Activated naive CD8-positive, alpha-beta T cell treated with anti-CD3 and anti-CD28 coated beads, Interleukin-2, amount 10 ng/mL, durations not matched to agents 7 days and 5 days (primary cell): ENCODE measurements around the gene DLG4. TPM values are rescaled to one million over a fixed set of nuclear protein-coding genes. Genes with fewer than 3 reads are reported as not detected.

Experiments
- ATAC-seq: fragments of 150-1000 bp; cut with Tn5 transposase; one replicate; pipeline ENCODE4 v1.10.0; 2021; ENCODE audit warnings: low read depth, moderate library complexity
- POLR2A ChIA-PET: fragments of 350-600 bp; sonication (Branson Sonifier 250); formaldehyde crosslinking; loops from one replicate; lab custom pipeline; 2021; ENCODE audit warnings: antibody characterized with exemption; lab: Charles Lee
- DNase-seq: peaks from one replicate; pipeline ENCODE4 v3.0.0; 2021
- H3K27ac Mint-ChIP-seq: one replicate; pipeline ENCODE4 v1.8.0; 2022; ENCODE audit warnings: mild to moderate bottlenecking, mixed read lengths
- H3K27me3 Mint-ChIP-seq: one replicate; pipeline ENCODE4 v1.8.0; 2022; ENCODE audit warnings: mild to moderate bottlenecking, moderate library complexity, mixed read lengths
- H3K36me3 Mint-ChIP-seq: one replicate; pipeline ENCODE4 v1.8.0; 2021; ENCODE audit warnings: mild to moderate bottlenecking, mixed read lengths
- H3K4me1 Mint-ChIP-seq: one replicate; pipeline ENCODE4 v1.8.0; 2021; ENCODE audit warnings: mixed read lengths
- H3K4me3 Mint-ChIP-seq: one replicate; pipeline ENCODE4 v1.8.0; 2022; ENCODE audit warnings: mild to moderate bottlenecking, moderate library complexity, mixed read lengths
- H3K9me3 Mint-ChIP-seq: one replicate; pipeline ENCODE4 v1.8.0; 2021; ENCODE audit warnings: mixed read lengths
- total RNA-seq, 2 experiments: library from RNA; stranded (reverse); gene quantifications; one replicate each; pipeline ENCODE4 v1.2.3, GENCODE V29; 2021

Gene DLG4
- total RNA-seq, 2 experiments from 2014 or later: 21.2 to 22.4 TPM

- peaks cover 30% of the 10 kb centered on the region for H3K4me1 Mint-ChIP-seq
- no peaks in the 10 kb centered on the region for H3K27me3 Mint-ChIP-seq
- peak; percentile 93 for DNase-seq
- peaks cover 20% of the 10 kb centered on the region for H3K36me3 Mint-ChIP-seq
- no peaks in the 10 kb centered on the region for H3K9me3 Mint-ChIP-seq
- POLR2A ChIA-PET: interaction anchor here (0.7 to 12.9 kb wide), 12 partner anchors 8 to 443 kb away, joined by 3 to 162 read pairs (median 4); partner anchors contain the start of genes ACADVL, CTDNEP1, DLG4 and DVL2
- peak overlapping the region; percentile 96 for H3K4me3 Mint-ChIP-seq
- peak; percentile 32 for ATAC-seq
- peak overlapping the region; percentile 98 for H3K27ac Mint-ChIP-seq
Observed at GRCh38 chr17:7242717-7243452, 23.2 kb upstream of the DLG4 start.

DNA sequence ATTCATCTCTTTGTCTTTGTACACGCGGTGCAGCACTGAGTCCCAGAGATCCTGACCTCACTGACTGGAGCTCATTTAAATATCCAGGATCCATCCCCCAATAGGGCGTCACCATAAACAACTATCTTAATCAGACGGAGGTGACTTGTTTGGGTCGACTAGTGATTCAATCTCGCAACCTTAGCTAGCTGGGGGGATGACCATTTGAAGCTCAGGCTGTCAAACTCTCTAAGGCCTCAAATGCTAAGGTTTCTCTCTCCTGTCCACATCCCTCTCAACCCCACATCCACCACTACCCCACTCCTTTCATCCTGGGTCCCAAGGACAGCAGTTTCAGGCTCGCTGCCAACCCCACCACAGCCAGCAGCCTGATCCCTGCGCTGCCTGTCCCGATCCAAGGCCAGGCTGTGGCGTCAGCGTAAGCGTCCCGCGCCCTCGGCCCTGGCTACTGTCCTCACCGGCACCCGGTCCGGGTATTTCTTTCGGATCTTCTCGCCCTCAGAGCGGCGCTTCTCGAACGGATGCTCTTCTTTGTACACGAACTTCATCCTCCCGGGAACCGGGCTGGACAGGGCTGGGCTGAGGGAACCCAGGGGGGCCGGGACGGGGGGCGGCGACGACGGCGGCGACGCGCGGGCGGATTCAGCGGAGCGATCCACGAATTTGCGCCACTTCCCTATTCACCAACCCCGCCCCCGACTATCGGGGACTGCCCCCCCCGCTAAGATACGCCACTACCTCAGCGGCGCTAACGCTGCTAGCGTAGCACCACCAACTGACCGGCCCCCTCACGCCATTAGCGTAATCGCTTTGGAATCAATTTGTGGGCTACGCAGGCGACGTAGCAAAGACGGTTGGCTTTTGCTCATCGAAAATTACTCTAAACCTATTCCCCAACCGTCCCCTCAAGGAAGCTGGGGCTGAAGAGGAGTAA, 22.4 kb upstream of the DLG4 start, which contains the start of gene GABARAP:
Gene GABARAP (minus strand): TSS at position 667 of the 934 bp plus-strand sequence. CDS start 119 bp downstream, at position 548.
- H3K36me3 Mint-ChIP-seq: peaks cover 21% of the 10 kb centered on the region
- ATAC-seq (peak; percentile 21), DNase-seq (peak; percentile 94)
- peak within 1 kb of the TSS; percentile 98 for H3K27ac Mint-ChIP-seq
- H3K4me1 Mint-ChIP-seq: peaks cover 35% of the 10 kb centered on the region
- POLR2A ChIA-PET: interaction anchor here (0.7 to 12.9 kb wide), 13 partner anchors 8 to 601 kb away, joined by 3 to 162 read pairs (median 3); partner anchors contain the start of genes ACADVL, ACAP1, CTDNEP1 and DLG4
- peak within 1 kb of the TSS; percentile 96 for H3K4me3 Mint-ChIP-seq
- no peaks in the 10 kb centered on the region for H3K27me3 Mint-ChIP-seq
- H3K9me3 Mint-ChIP-seq: no peaks in the 10 kb centered on the region

GRCh38 chr17:7241090-7241733, 21.6 kb upstream of the DLG4 start:
- DNase-seq (no peak), ATAC-seq (no peak)
- no peaks in the 10 kb centered on the region for H3K27me3 Mint-ChIP-seq
- peaks cover 20% of the 10 kb centered on the region for H3K36me3 Mint-ChIP-seq
- H3K4me3 Mint-ChIP-seq: peak overlapping the region; percentile 96
- H3K9me3 Mint-ChIP-seq: no peaks in the 10 kb centered on the region
- POLR2A ChIA-PET: interaction anchor here (0.5 to 12.9 kb wide), 6 partner anchors 9 to 602 kb away, joined by 3 to 162 read pairs (median 12); partner anchors contain the start of genes ACADVL, ACAP1, CTDNEP1 and DLG4
- H3K27ac Mint-ChIP-seq: peak overlapping the region; percentile 98
- H3K4me1 Mint-ChIP-seq: peaks cover 37% of the 10 kb centered on the region

- no peak for DNase-seq
- peak overlapping the region; percentile 60 for H3K27ac Mint-ChIP-seq
- H3K27me3 Mint-ChIP-seq: no peaks in the 10 kb centered on the region
- peaks cover 17% of the 10 kb centered on the region for H3K36me3 Mint-ChIP-seq
- ATAC-seq: no peak
- POLR2A ChIA-PET: interaction anchor here (0.5 to 12.9 kb wide), 4 partner anchors 10 to 19 kb away, joined by 4 to 162 read pairs (median 30); partner anchors contain the start of genes ACADVL, CTDNEP1, DLG4 and ELP5
- H3K4me1 Mint-ChIP-seq: peaks cover 41% of the 10 kb centered on the region
- H3K4me3 Mint-ChIP-seq: peak overlapping the region; percentile 97
- H3K9me3 Mint-ChIP-seq: no peaks in the 10 kb centered on the region
Observed at GRCh38 chr17:7240375-7240774, 20.7 kb upstream of the DLG4 start.

DNA sequence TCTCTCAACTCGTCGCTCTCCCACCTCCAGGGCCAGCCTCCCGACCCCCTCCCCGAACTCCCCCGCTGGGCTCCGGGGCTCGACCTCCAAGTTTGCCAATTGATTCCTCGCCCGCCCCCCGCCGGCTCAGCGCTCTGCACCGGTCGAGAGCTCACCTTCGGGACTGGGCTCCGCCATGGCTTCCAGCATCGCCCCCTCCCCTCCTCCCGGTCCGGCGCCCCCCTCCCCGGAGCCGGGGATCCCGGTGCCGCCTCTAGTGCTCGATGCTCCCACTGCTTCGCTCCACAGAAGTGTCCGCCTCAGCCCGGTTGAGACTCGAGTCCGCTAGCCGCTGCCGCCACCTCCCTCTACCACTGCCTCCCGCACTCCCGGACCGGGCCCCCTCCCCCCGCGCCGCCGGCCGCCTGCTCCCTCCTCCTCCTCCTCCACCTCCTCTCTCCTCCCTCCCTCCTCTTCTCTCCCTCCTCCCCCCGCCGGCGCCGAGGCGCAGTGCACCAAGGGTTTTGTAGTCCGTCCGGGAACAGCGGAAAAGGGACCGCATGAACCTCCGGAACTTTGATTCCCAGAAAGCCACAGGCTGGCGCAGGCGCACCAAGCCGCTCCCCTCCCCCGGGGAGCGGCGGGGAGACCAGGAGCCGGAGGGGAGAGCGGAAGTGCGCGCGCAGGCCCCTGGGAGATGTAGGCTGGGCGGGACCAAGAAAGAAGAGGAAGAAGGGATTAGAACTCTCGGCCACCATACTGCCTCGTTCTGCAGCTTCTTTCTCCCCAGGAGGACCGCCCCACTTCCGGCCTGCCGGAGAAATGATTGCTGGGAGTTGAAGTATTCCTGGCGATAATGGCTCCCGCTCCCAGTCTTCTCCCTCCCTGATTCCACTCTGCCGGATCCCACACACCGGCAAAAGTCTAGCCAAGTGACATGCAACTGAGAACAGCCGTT, 19.7 kb upstream of the DLG4 start, which contains the start of gene PHF23:
Gene PHF23 (minus strand): TSS at position 367 of the 937 bp plus-strand sequence. CDS start 178 bp downstream, at position 189.
- peaks cover 21% of the 10 kb centered on the region for H3K36me3 Mint-ChIP-seq
- no peaks in the 10 kb centered on the region for H3K27me3 Mint-ChIP-seq
- peak within 1 kb of the TSS; percentile 97 for H3K4me3 Mint-ChIP-seq
- POLR2A ChIA-PET: interaction anchor here (1.0 to 12.9 kb wide), 11 partner anchors 11 to 448 kb away, joined by 3 to 162 read pairs (median 6); partner anchors contain the start of genes ACADVL, ACAP1, CTDNEP1 and DLG4
- ATAC-seq (peak; percentile 71), DNase-seq (peak; percentile 96)
- no peaks in the 10 kb centered on the region for H3K9me3 Mint-ChIP-seq
- peaks cover 49% of the 10 kb centered on the region for H3K4me1 Mint-ChIP-seq
- peak within 1 kb of the TSS; percentile 97 for H3K27ac Mint-ChIP-seq

GRCh38 chr17:7238420-7239090, 18.9 kb upstream of the DLG4 start:
- DNase-seq: no peak
- Mint-ChIP-seq H3K4me1 (peaks cover 49% of the 10 kb centered on the region), H3K27ac (peak overlapping the region; percentile 97), H3K4me3 (peak overlapping the region; percentile 97), H3K36me3 (peaks cover 21% of the 10 kb centered on the region), H3K9me3 (no peaks in the 10 kb centered on the region), H3K27me3 (no peaks in the 10 kb centered on the region)
- POLR2A ChIA-PET: interaction anchor here (0.6 to 12.9 kb wide), 11 partner anchors 12 to 449 kb away, joined by 3 to 162 read pairs (median 6); partner anchors contain the start of genes ACADVL, ACAP1, CTDNEP1 and DLG4
- no peak for ATAC-seq

GRCh38 chr17:7237761-7238419, 18.3 kb upstream of the DLG4 start:
- H3K4me3 Mint-ChIP-seq: peak overlapping the region; percentile 97
- H3K4me1 Mint-ChIP-seq: peaks cover 49% of the 10 kb centered on the region
- no peaks in the 10 kb centered on the region for H3K27me3 Mint-ChIP-seq
- no peaks in the 10 kb centered on the region for H3K9me3 Mint-ChIP-seq
- H3K36me3 Mint-ChIP-seq: peaks cover 21% of the 10 kb centered on the region
- H3K27ac Mint-ChIP-seq: peak overlapping the region; percentile 97
- POLR2A ChIA-PET: interaction anchor here (0.6 to 12.9 kb wide), 10 partner anchors 12 to 450 kb away, joined by 3 to 162 read pairs (median 7); partner anchors contain the start of genes ACADVL, ACAP1, CTDNEP1 and DLG4
- ATAC-seq (peak; percentile 20), DNase-seq (peak; percentile 89)

DNA sequence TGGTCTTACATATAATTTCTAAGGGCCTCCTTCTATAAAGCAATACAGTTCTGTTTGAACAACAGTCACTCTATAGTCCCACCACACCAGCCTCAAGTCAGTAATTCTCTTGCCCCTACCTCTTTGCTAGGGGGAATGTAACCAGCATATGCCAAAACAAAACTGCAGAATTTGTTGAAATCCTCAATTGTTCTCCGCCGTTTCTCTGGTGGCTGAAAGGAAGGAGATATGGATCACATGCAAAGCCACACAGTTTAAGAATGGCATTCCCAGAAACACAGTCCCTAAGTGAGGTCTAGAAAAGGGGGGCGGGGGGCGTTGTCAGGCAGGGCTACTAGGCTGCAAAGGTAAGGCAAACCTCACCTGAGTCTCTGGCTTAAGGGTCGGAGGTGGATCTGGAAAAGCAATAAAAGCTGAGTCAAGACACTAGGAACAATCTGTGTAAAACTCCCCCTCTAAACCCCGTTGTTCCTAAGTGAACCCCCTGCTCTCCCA, 17.7 kb upstream of the DLG4 start:
- ATAC-seq: no peak
- Mint-ChIP-seq H3K4me3 (peak overlapping the region; percentile 97), H3K27me3 (no peaks in the 10 kb centered on the region), H3K4me1 (peaks cover 52% of the 10 kb centered on the region), H3K27ac (peak overlapping the region; percentile 97), H3K9me3 (no peaks in the 10 kb centered on the region), H3K36me3 (peaks cover 21% of the 10 kb centered on the region)
- no peak for DNase-seq
- POLR2A ChIA-PET: interaction anchor here (1.5 to 12.9 kb wide), 6 partner anchors 13 to 99 kb away, joined by 3 to 162 read pairs (median 12); partner anchors contain the start of genes ACADVL, ACAP1, CTDNEP1 and DLG4

- POLR2A ChIA-PET: interaction anchor here (1.5 to 12.9 kb wide), 3 partner anchors 13 to 31 kb away, joined by 3 to 162 read pairs (median 56); partner anchors contain the start of genes ACADVL, CTDNEP1, DLG4 and ELP5
- no peaks in the 10 kb centered on the region for H3K9me3 Mint-ChIP-seq
- peaks cover 56% of the 10 kb centered on the region for H3K4me1 Mint-ChIP-seq
- H3K27me3 Mint-ChIP-seq: no peaks in the 10 kb centered on the region
- DNase-seq: no peak
- H3K27ac Mint-ChIP-seq: peak overlapping the region; percentile 97
- peak overlapping the region; percentile 97 for H3K4me3 Mint-ChIP-seq
- ATAC-seq: no peak
- peaks cover 21% of the 10 kb centered on the region for H3K36me3 Mint-ChIP-seq
Observed at GRCh38 chr17:7236808-7237207, 17.2 kb upstream of the DLG4 start.
